Activated naive CD8-positive, alpha-beta T cell treated with anti-CD3 and anti-CD28 coated beads for 36 hours (primary cell): ENCODE data around the gene IRS1. TPM values are rescaled to one million over a fixed set of nuclear protein-coding genes. Genes with fewer than 3 reads are reported as not detected.
A peak's percentile ranks its signal among the peaks of the same experiment; 100 is the strongest.
"Not testable (repeated sequence)": the region's sequence is repeated elsewhere in the genome, so short reads cannot be mapped to it uniquely, and the experiment has no call there.

ENCODE experiments used
- DNase-seq: peaks from one replicate; pipeline ENCODE4 v3.0.0; 2021
- H3K27ac Mint-ChIP-seq: one replicate; pipeline ENCODE4 v1.8.0; 2022; ENCODE audit warnings: mild to moderate bottlenecking, moderate library complexity, mixed read lengths
- H3K27me3 Mint-ChIP-seq: one replicate; pipeline ENCODE4 v1.8.0; 2022; ENCODE audit warnings: mild to moderate bottlenecking, mixed read lengths
- H3K36me3 Mint-ChIP-seq: one replicate; pipeline ENCODE4 v1.8.0; 2021; ENCODE audit warnings: mild to moderate bottlenecking, mixed read lengths
- H3K4me1 Mint-ChIP-seq: one replicate; pipeline ENCODE4 v1.8.0; 2021; ENCODE audit warnings: mixed read lengths
- H3K4me3 Mint-ChIP-seq: one replicate; pipeline ENCODE4 v1.8.0; 2022; ENCODE audit warnings: mild to moderate bottlenecking, moderate library complexity, mixed read lengths
- H3K9me3 Mint-ChIP-seq: one replicate; pipeline ENCODE4 v1.8.0; 2022; ENCODE audit warnings: mixed read lengths
- total RNA-seq, 2 experiments: library from RNA; stranded (reverse); gene quantifications; one replicate each; pipeline ENCODE4 v1.2.3, GENCODE V29; 2021

The IRS1 gene
- total RNA-seq, 2 experiments from 2014 or later = 4.4 to 5.1 TPM

- Mint-ChIP-seq H3K4me1 (peaks cover 49% of the 10 kb centered on the region), H3K27ac (peak overlapping the region; percentile 95), H3K36me3 (peaks cover 54% of the 10 kb centered on the region), H3K4me3 (peak overlapping the region; percentile 85)
- not testable (repeated sequence) for H3K9me3 Mint-ChIP-seq, H3K27me3 Mint-ChIP-seq, DNase-seq
Measured at GRCh38 chr2:226834880-226835279, 35.3 kb upstream of the IRS1 start.

- Mint-ChIP-seq H3K4me3 (no peak overlapping the region), H3K9me3 (peaks cover 9% of the 10 kb centered on the region), H3K4me1 (peaks cover 32% of the 10 kb centered on the region), H3K27ac (peak overlapping the region; percentile 16), H3K27me3 (no peaks in the 10 kb centered on the region), H3K36me3 (peaks cover 46% of the 10 kb centered on the region)
- no peak for DNase-seq
Measured at GRCh38 chr2:226832061-226832460, 32.4 kb upstream of the IRS1 start.

GRCh38 chr2:226831266-226831665, 31.6 kb upstream of the IRS1 start:
- DNase-seq = no peak
- no peak overlapping the region for H3K27ac Mint-ChIP-seq

GRCh38 chr2:226829721-226830631, 30.4 kb upstream of the IRS1 start:
- Mint-ChIP-seq H3K4me1 (peaks cover 29% of the 10 kb centered on the region), H3K36me3 (peaks cover 40% of the 10 kb centered on the region), H3K4me3 (no peak overlapping the region), H3K27me3 (no peaks in the 10 kb centered on the region), H3K27ac (no peak overlapping the region), H3K9me3 (peaks cover 9% of the 10 kb centered on the region)
- no peak for DNase-seq

More at GRCh38 chr2:226831266-226831665, 31.6 kb upstream of the IRS1 start:
- Mint-ChIP-seq H3K4me1 (peaks cover 29% of the 10 kb centered on the region), H3K27me3 (no peaks in the 10 kb centered on the region), H3K9me3 (peaks cover 9% of the 10 kb centered on the region), H3K36me3 (peaks cover 42% of the 10 kb centered on the region), H3K4me3 (no peak overlapping the region)

GRCh38 chr2:226828191-226828590, 28.6 kb upstream of the IRS1 start:
- H3K4me3 Mint-ChIP-seq = no peak overlapping the region
- peaks cover 31% of the 10 kb centered on the region for H3K36me3 Mint-ChIP-seq
- H3K4me1 Mint-ChIP-seq = peaks cover 23% of the 10 kb centered on the region
- DNase-seq = no peak
- H3K27me3 Mint-ChIP-seq = no peaks in the 10 kb centered on the region
- no peak overlapping the region for H3K27ac Mint-ChIP-seq
- peaks cover 13% of the 10 kb centered on the region for H3K9me3 Mint-ChIP-seq

GRCh38 chr2:226825056-226825455, 25.4 kb upstream of the IRS1 start:
- DNase-seq = no peak
- Mint-ChIP-seq H3K27ac (no peak overlapping the region), H3K9me3 (peaks cover 4% of the 10 kb centered on the region), H3K27me3 (no peaks in the 10 kb centered on the region), H3K4me1 (peaks cover 8% of the 10 kb centered on the region), H3K36me3 (peaks cover 10% of the 10 kb centered on the region), H3K4me3 (no peak overlapping the region)

- Mint-ChIP-seq H3K4me3 (no peak overlapping the region), H3K36me3 (peaks cover 3% of the 10 kb centered on the region), H3K4me1 (no peaks in the 10 kb centered on the region)
Measured at GRCh38 chr2:226818930-226819329, 19.3 kb upstream of the IRS1 start.

GRCh38 chr2:226813148-226813701, 13.6 kb upstream of the IRS1 start:
- H3K4me1 Mint-ChIP-seq = no peaks in the 10 kb centered on the region
- H3K27ac Mint-ChIP-seq = no peak overlapping the region
- no peaks in the 10 kb centered on the region for H3K9me3 Mint-ChIP-seq
- no peak overlapping the region for H3K4me3 Mint-ChIP-seq
- no peaks in the 10 kb centered on the region for H3K36me3 Mint-ChIP-seq
- DNase-seq = no peak
- H3K27me3 Mint-ChIP-seq = peaks cover 22% of the 10 kb centered on the region

More at GRCh38 chr2:226818930-226819329, 19.3 kb upstream of the IRS1 start:
- H3K9me3 Mint-ChIP-seq = peaks cover 4% of the 10 kb centered on the region
- no peak overlapping the region for H3K27ac Mint-ChIP-seq
- no peak for DNase-seq
- no peaks in the 10 kb centered on the region for H3K27me3 Mint-ChIP-seq

GRCh38 chr2:226803410-226803809, 3.8 kb upstream of the IRS1 start:
- Mint-ChIP-seq H3K4me3 (no peak overlapping the region), H3K4me1 (peaks cover 20% of the 10 kb centered on the region), H3K36me3 (no peaks in the 10 kb centered on the region), H3K27ac (no peak overlapping the region), H3K27me3 (peaks cover 30% of the 10 kb centered on the region), H3K9me3 (no peaks in the 10 kb centered on the region)
- DNase-seq = no peak

GRCh38 chr2:226802573-226802972, 3.0 kb upstream of the IRS1 start:
- Mint-ChIP-seq H3K27ac (no peak overlapping the region), H3K36me3 (no peaks in the 10 kb centered on the region), H3K27me3 (peaks cover 25% of the 10 kb centered on the region), H3K9me3 (no peaks in the 10 kb centered on the region), H3K4me3 (no peak overlapping the region), H3K4me1 (peaks cover 23% of the 10 kb centered on the region)
- DNase-seq = no peak

- Mint-ChIP-seq H3K4me3 (peak overlapping the region; percentile 88), H3K4me1 (peaks cover 25% of the 10 kb centered on the region), H3K27ac (peak overlapping the region; percentile 78), H3K36me3 (peaks cover 9% of the 10 kb centered on the region), H3K27me3 (peaks cover 15% of the 10 kb centered on the region), H3K9me3 (no peaks in the 10 kb centered on the region)
- DNase-seq = peak; percentile 90
Measured at GRCh38 chr2:226800941-226801784, 1.5 kb upstream of the IRS1 start.

- peak overlapping the region; percentile 84 for H3K27ac Mint-ChIP-seq
- peak overlapping the region; percentile 88 for H3K4me3 Mint-ChIP-seq
- DNase-seq = no peak
- H3K4me1 Mint-ChIP-seq = peaks cover 27% of the 10 kb centered on the region
- H3K36me3 Mint-ChIP-seq = peaks cover 9% of the 10 kb centered on the region
- H3K27me3 Mint-ChIP-seq = peaks cover 8% of the 10 kb centered on the region
- no peaks in the 10 kb centered on the region for H3K9me3 Mint-ChIP-seq
Measured at GRCh38 chr2:226799976-226800940, 638 bp upstream of the IRS1 start.

GRCh38 chr2:226798422-226799210, 1.0 kb downstream of the IRS1 start:
- H3K27me3 Mint-ChIP-seq = peaks cover 8% of the 10 kb centered on the region
- peak; percentile 62 for DNase-seq
- peaks cover 10% of the 10 kb centered on the region for H3K36me3 Mint-ChIP-seq
- H3K4me1 Mint-ChIP-seq = peaks cover 41% of the 10 kb centered on the region
- no peaks in the 10 kb centered on the region for H3K9me3 Mint-ChIP-seq
- H3K4me3 Mint-ChIP-seq = peak overlapping the region; percentile 83
- H3K27ac Mint-ChIP-seq = peak overlapping the region; percentile 25
